Progenitor cell of endocrine pancreas (in vitro differentiated cells): Measurements from ENCODE around the gene PITPNM1. TPM values are rescaled to one million over a fixed set of nuclear protein-coding genes. Genes with fewer than 3 reads are reported as not detected.

ENCODE experiments used
- DNase-seq: peaks from one replicate; pipeline ENCODE4 v3.0.0; 2021; ENCODE audit warnings: low spot score; ENCODE audit not compliant: unreplicated experiment
- H3K27ac Mint-ChIP-seq: 2 replicates; pipeline ENCODE4 v1.8.0; 2021; ENCODE audit warnings: mild to moderate bottlenecking, moderate library complexity, mixed read lengths
- H3K27me3 Mint-ChIP-seq: 2 replicates; pipeline ENCODE4 v1.8.0; 2021; ENCODE audit warnings: mixed read lengths
- H3K36me3 Mint-ChIP-seq: 2 replicates; pipeline ENCODE4 v1.8.0; 2022; ENCODE audit warnings: mixed read lengths; ENCODE audit not compliant: insufficient read depth
- H3K4me1 Mint-ChIP-seq: 2 replicates; pipeline ENCODE4 v1.8.0; 2021; ENCODE audit warnings: low read depth, mixed read lengths
- H3K4me3 Mint-ChIP-seq: 2 replicates; pipeline ENCODE4 v1.8.0; 2021; ENCODE audit warnings: low read depth, mild to moderate bottlenecking, moderate library complexity, mixed read lengths
- H3K9me3 Mint-ChIP-seq: 2 replicates; pipeline ENCODE4 v1.8.0; 2021; ENCODE audit warnings: low read depth, mixed read lengths
- total RNA-seq: library from RNA; stranded (reverse); gene quantifications from 2 replicates; pipeline ENCODE4 v1.2.1, GENCODE V29; 2021
- TF ChIP-seq, protein P1 (sequence below): fragments of 200-600 bp; sonication (generic); IDR thresholded peaks from one replicate; pipeline ENCODE4 v1.5.0; 2021; ENCODE audit warnings: antibody characterized with exemption, mild to moderate bottlenecking; ENCODE audit not compliant: unreplicated experiment

Gene PITPNM1
- total RNA-seq, 1 donor from 2014 or later, result 76.3 TPM

DNA sequence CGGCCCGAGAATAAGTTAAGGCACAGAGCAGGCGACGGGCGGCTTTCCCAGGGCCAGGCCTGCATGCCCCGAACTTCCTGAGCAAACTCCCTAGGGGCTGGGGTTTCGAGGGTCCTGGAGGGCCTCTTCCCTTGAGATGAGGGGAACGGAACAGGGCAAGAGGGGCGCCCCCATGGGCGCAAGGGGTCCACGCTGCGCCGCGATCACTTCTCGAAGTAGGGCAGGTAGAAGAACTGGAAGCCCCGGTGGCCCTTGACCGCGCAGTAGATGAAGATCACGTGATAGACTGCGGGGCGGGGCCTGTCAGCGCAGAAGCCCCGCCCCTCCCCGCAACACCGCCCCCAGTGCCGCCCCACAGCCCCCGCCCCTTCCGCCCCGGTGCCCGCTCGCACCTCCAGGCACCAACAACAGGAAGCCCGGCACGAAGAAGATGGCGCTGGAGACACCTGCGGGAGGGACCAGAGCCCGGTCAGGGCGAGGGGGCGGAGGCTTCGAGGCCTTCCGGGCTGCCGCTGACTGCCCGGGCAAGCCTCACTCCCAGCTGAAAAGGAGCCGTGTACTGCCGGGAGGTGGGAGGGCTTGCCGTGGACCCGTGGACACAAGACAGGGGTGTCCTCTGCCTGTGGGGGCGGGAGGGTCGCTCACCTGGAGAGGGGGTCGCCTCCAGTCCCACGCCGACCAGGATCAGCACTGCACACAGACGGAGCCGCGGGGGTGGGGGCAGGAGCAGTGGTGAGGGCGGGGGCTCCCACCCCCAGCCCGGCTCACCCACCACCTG lies 40.6 kb downstream of the PITPNM1 start:
- TF ChIP-seq, protein P1, sequence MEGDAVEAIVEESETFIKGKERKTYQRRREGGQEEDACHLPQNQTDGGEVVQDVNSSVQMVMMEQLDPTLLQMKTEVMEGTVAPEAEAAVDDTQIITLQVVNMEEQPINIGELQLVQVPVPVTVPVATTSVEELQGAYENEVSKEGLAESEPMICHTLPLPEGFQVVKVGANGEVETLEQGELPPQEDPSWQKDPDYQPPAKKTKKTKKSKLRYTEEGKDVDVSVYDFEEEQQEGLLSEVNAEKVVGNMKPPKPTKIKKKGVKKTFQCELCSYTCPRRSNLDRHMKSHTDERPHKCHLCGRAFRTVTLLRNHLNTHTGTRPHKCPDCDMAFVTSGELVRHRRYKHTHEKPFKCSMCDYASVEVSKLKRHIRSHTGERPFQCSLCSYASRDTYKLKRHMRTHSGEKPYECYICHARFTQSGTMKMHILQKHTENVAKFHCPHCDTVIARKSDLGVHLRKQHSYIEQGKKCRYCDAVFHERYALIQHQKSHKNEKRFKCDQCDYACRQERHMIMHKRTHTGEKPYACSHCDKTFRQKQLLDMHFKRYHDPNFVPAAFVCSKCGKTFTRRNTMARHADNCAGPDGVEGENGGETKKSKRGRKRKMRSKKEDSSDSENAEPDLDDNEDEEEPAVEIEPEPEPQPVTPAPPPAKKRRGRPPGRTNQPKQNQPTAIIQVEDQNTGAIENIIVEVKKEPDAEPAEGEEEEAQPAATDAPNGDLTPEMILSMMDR, result no peak
- no peaks in the 10 kb centered on the region for H3K27me3 Mint-ChIP-seq
- peaks cover 12% of the 10 kb centered on the region for H3K4me1 Mint-ChIP-seq
- no peaks in the 10 kb centered on the region for H3K36me3 Mint-ChIP-seq
- DNase-seq, result peak; percentile 79
- H3K9me3 Mint-ChIP-seq, result no peaks in the 10 kb centered on the region
- H3K4me3 Mint-ChIP-seq, result peak overlapping the region; percentile 82
- H3K27ac Mint-ChIP-seq, result peak overlapping the region; percentile 95

DNA sequence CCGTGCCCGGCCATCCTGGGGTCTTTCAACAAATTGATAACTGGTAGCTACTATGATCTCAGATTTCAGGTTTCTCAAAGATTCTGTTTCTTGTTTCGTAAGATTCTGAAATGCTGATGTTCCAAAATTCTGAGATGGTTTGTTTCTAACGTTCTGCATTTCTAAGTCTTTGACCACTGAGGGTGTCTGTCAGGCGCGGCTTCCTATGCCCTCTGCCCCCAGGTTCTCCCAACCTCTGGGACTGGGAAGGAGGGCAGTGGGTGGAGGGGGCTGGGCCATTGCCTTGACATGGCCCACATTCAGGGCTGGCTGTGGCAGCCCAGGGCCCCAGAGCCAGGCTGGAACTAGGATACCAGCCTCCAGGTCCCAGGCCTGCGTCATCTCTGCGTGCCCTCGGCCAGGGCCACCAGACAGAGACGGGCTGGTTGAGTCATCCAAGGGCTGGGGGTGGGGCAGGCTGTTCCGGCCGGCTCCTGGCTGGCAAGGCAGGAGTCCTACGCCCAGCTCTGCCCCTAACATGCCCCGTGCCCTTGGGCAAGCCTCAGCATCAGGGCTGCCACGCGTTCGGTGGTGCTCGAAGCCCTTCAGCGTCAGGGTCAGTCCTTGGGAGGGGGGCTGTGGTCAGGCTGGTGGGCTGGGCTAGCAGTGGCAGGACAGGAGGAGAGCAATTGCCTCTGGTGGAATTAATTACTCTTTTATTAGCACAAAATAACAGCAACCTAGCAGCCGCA lies 41.3 kb downstream of the PITPNM1 start:
- Mint-ChIP-seq H3K4me1 (peaks cover 12% of the 10 kb centered on the region), H3K9me3 (no peaks in the 10 kb centered on the region), H3K27ac (peak overlapping the region; percentile 95), H3K4me3 (peak overlapping the region; percentile 82), H3K27me3 (no peaks in the 10 kb centered on the region), H3K36me3 (no peaks in the 10 kb centered on the region)
- TF ChIP-seq, protein P1, result no peak
- no peak for DNase-seq

DNA sequence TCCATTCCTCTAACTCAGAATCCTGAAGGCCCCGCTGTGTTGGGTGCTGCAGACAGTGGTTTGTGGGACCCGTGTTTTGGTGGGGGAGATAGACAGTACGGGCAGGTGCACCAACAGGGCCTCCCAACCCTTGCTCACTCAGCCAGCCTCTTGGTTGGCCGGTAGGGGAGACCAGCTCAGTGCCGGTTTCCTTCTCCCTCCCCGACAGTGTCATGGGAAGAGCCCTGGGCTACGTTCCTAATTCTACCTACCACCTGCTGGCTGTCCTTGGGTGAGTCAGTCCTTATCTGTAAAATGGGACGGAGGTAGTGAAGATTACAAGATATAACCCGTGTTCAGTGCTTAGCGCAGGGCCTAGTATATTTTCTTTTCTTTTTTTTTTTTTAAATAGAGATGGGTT lies 42.0 kb downstream of the PITPNM1 start:
- H3K4me1 Mint-ChIP-seq, result peaks cover 9% of the 10 kb centered on the region
- no peaks in the 10 kb centered on the region for H3K36me3 Mint-ChIP-seq
- DNase-seq, result no peak
- TF ChIP-seq, protein P1, result no peak
- no peak overlapping the region for H3K4me3 Mint-ChIP-seq
- no peaks in the 10 kb centered on the region for H3K27me3 Mint-ChIP-seq
- no peaks in the 10 kb centered on the region for H3K9me3 Mint-ChIP-seq
- no peak overlapping the region for H3K27ac Mint-ChIP-seq

DNA sequence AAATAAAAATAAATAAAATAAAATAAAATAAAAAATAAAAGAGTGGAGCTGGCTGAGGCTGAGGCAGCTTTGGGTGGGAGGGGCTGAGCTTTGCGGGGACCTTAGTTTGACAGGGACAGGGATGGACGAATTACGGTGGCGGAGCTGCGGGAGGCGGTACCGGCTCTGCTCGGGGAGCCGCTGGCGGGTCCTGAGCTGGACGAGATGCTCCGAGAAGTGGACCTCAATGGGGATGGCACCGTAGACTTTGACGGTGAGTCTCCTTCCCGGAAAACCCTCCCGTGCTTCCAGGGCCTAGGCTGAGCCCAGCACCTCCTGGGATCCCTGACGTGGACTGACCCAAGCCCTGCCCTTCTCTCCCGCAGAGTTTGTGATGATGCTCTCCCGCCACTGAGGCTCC lies 46.9 kb downstream of the PITPNM1 start:
- no peak overlapping the region for H3K27ac Mint-ChIP-seq
- H3K9me3 Mint-ChIP-seq, result no peaks in the 10 kb centered on the region
- TF ChIP-seq, protein P1, result no peak
- H3K4me3 Mint-ChIP-seq, result no peak overlapping the region
- peaks cover 4% of the 10 kb centered on the region for H3K27me3 Mint-ChIP-seq
- no peaks in the 10 kb centered on the region for H3K4me1 Mint-ChIP-seq
- DNase-seq, result no peak
- H3K36me3 Mint-ChIP-seq, result no peaks in the 10 kb centered on the region

DNA sequence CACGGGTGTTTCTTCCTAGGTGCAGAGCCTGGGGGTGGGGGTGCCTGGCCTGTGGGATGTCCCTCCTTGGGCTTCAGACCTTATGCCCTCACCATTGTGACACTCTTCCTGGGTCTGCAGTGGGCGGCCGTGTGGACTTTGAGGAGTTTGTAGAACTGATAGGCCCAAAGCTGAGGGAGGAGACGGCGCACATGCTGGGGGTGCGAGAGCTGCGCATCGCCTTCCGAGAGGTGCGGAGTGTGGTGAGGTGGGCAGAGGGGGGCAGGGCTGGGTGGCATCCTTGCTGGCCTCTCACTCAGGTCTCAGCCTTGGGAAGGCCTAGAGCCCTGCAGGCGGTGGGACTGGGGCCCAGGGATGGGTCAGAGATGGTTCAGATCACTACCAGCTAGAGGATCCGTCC lies 47.7 kb downstream of the PITPNM1 start:
- TF ChIP-seq, protein P1, result no peak
- H3K27ac Mint-ChIP-seq, result peak overlapping the region; percentile 52
- no peaks in the 10 kb centered on the region for H3K36me3 Mint-ChIP-seq
- H3K9me3 Mint-ChIP-seq, result no peaks in the 10 kb centered on the region
- no peak for DNase-seq
- H3K4me1 Mint-ChIP-seq, result no peaks in the 10 kb centered on the region
- H3K4me3 Mint-ChIP-seq, result no peak overlapping the region
- peaks cover 4% of the 10 kb centered on the region for H3K27me3 Mint-ChIP-seq
